ENCODE data around the gene CNTN1.

DNA sequence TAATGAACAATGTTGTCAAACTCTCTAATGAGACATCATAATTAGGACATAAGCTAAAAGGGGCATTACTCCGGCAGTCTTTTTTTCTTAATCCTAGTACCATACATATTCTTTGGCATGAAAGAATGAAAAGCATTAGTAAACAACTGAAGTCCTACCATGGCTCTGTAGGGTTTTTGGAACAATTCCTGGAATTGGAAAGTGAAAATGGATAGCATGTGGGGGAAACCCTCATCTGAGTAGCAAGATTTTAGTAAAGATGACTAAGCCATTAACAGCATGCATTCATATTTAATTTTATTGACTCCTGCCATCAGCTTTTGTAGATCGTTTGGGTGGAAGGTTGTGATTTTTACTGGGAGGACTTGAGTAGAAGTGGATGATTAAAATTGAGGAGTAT lies 279.7 kb downstream of the CNTN1 start:
- TF ChIP-seq POLR2A (IDR thresholded peaks at IDR 0.05) (no peak), CTCF (IDR thresholded peaks at IDR 0.05) (no peak)

Measured in Peyer's patch (tissue), 4 donors.